Measurements from ENCODE around the gene KRTAP12-2. TPM values are rescaled to one million over a fixed set of nuclear protein-coding genes. Genes with fewer than 3 reads are reported as not detected.

Gene KRTAP12-2
- total and polyA plus RNA-seq, 10 of the 15 experiments (the other 5 are each of a cell fraction or from before 2014, with no cell fraction given): not detected

DNA sequence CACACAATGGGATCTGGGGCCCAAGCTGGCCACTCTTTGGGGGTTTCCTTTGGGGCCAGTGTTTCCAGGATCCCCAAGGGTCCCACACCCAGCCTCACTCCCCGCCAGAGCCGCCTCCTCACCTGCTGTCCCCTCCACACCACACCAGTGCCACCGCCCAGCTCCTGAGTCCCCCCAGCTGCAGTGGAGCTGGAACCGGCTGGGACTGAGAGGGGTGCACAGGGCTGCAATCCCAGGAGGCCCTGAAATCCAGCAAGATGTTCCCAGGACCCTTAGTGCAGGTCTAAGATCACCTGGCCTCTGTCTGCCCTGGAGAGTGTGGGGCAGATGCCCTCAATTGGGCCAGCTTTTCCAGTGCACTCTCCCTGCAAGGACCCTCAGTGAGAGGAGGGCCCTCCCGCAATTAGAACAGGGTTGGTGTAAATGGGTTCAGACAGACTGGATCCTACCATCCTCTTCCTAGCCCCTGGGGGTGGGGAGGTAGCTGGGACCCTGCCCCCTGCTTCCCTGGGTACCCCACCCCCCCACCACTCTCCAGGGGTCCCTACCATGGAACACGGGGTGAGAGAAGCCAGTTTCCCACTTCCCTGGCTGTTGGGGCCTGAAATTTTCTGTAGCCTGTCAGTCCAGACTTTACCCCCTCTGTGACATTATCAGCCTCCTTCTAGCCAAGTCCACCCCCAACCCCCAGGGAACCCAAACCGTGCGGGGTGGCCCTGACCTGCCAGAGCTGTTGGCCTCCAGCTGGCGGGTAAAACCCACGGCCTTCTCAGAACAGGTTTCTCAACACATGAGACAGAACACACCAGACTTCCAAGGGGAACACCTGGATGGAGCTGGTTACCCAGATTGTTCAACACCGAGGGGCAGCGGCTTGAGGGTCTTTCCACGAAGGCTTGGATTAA lies 37.3 kb upstream of the KRTAP12-2 start (continued):
- TF ChIP-seq ZNF384 (IDR thresholded peaks at IDR 0.05; ENCODE audit: borderline replicate concordance, low read depth, low read length) (no peak), PAX8 (IDR thresholded peaks at IDR 0.05) (no peak), CBX3 (IDR thresholded peaks at IDR 0.05; ENCODE audit: borderline replicate concordance, low read depth) (no peak)
- TF ChIP-seq, protein P1, sequence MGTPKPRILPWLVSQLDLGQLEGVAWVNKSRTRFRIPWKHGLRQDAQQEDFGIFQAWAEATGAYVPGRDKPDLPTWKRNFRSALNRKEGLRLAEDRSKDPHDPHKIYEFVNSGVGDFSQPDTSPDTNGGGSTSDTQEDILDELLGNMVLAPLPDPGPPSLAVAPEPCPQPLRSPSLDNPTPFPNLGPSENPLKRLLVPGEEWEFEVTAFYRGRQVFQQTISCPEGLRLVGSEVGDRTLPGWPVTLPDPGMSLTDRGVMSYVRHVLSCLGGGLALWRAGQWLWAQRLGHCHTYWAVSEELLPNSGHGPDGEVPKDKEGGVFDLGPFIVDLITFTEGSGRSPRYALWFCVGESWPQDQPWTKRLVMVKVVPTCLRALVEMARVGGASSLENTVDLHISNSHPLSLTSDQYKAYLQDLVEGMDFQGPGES (IDR thresholded peaks at IDR 0.05): no peak
- TF ChIP-seq, protein P2, sequence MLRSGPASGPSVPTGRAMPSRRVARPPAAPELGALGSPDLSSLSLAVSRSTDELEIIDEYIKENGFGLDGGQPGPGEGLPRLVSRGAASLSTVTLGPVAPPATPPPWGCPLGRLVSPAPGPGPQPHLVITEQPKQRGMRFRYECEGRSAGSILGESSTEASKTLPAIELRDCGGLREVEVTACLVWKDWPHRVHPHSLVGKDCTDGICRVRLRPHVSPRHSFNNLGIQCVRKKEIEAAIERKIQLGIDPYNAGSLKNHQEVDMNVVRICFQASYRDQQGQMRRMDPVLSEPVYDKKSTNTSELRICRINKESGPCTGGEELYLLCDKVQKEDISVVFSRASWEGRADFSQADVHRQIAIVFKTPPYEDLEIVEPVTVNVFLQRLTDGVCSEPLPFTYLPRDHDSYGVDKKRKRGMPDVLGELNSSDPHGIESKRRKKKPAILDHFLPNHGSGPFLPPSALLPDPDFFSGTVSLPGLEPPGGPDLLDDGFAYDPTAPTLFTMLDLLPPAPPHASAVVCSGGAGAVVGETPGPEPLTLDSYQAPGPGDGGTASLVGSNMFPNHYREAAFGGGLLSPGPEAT (IDR thresholded peaks at IDR 0.05; ENCODE audit: low read depth): no peak

DNA sequence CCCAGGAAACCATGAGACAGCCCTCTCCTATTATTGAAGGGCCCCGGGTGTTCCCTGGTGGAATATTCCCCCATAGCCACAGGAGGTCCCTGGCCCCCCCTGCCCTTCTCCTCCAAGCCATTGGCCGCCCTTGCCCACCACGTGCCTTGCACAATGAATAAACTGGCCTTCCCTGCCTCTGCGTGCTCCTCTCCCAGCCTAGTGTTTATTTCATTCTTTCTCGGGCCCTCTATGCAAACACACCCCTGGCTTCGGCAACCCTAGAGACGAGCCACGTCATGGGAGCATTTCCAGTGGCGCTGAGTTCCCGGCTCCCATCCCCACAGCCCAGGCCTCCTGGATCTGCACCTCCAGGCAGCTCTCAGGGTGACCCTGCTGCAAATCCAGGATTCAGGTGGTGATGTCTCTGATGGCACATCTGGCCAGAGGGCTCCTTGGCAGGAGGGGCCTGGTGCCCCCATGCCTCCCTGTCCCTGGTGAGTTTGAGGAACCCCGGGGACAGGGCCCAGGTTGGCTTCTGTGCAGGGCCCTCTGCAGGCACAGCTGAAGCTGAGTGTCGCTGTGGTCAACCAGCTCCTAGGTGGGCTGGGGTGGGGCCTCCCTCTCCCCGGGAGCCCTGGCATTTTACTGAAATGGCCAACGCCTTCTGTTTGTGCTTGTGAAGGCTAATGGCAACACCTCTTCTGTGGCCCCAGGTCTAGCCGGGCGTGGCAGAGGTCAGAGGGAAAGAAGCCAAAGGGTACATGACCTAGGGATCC lies 36.4 kb upstream of the KRTAP12-2 start:
- no peak for TF ChIP-seq SPI1 (IDR thresholded peaks at IDR 0.05; ENCODE audit: borderline replicate concordance, insufficient read depth, low read depth, low read length)
- TF ChIP-seq, protein P3, sequence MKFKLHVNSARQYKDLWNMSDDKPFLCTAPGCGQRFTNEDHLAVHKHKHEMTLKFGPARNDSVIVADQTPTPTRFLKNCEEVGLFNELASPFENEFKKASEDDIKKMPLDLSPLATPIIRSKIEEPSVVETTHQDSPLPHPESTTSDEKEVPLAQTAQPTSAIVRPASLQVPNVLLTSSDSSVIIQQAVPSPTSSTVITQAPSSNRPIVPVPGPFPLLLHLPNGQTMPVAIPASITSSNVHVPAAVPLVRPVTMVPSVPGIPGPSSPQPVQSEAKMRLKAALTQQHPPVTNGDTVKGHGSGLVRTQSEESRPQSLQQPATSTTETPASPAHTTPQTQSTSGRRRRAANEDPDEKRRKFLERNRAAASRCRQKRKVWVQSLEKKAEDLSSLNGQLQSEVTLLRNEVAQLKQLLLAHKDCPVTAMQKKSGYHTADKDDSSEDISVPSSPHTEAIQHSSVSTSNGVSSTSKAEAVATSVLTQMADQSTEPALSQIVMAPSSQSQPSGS (IDR thresholded peaks at IDR 0.05; ENCODE audit: low read length): no peak
- no peak for TF ChIP-seq PAX5 (IDR thresholded peaks at IDR 0.05; ENCODE audit: borderline replicate concordance, low read depth, low read length)
- no peak for TF ChIP-seq HDAC2 (IDR thresholded peaks at IDR 0.05)
- TF ChIP-seq, protein P4, sequence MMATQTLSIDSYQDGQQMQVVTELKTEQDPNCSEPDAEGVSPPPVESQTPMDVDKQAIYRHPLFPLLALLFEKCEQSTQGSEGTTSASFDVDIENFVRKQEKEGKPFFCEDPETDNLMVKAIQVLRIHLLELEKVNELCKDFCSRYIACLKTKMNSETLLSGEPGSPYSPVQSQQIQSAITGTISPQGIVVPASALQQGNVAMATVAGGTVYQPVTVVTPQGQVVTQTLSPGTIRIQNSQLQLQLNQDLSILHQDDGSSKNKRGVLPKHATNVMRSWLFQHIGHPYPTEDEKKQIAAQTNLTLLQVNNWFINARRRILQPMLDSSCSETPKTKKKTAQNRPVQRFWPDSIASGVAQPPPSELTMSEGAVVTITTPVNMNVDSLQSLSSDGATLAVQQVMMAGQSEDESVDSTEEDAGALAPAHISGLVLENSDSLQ (IDR thresholded peaks at IDR 0.05): no peak
- no peak for TF ChIP-seq ZNF274 (IDR thresholded peaks at IDR 0.05; ENCODE audit: insufficient read depth, insufficient read length)
- in situ Hi-C loops (cut with MboI) (no loop called here), intact Hi-C loops (cut with micrococcal nuclease; ENCODE audit: unreplicated experiment) (no loop called here)
- H3K27me3 ChIP-seq (replicated peaks in 1 of 2; ENCODE audit: control insufficient read depth in 2 of 2, insufficient read depth in 2 of 2, low read length in 1 of 2): peaks cover 2 to 3% of the 10 kb centered on the region in 2 experiments; a peak in 3 of 4 replicates
- ChIA-PET CTCF (no interaction called here), POLR2A (no interaction called here), RAD21 (ENCODE audit: unreplicated experiment) (no interaction called here), SMC1A (ENCODE audit: uncharacterized antibody, unreplicated experiment) (no interaction called here)
- FAIRE-seq: no peak
- H3K4me3 ChIP-seq: no peak overlapping the region
- peaks cover 6% of the 10 kb centered on the region; the same call in 1 of the 3 replicates for H3K9me3 ChIP-seq (replicated peaks; ENCODE audit: control insufficient read depth, insufficient read depth, low read length)
- no peaks in the 10 kb centered on the region for H3K36me3 ChIP-seq (ENCODE audit: control insufficient read depth in 2 of 2, insufficient read depth in 2 of 2, low read length in 1 of 2)
- WGBS (ENCODE audit: insufficient coverage, insufficient replicate concordance, low lambda C conversion rate, missing lambda C conversion rate): 33% methylated on average over 16 of the region's 16 CpGs
- BruUV-seq (replicated peaks): no TSS peak
- H3K4me2 ChIP-seq (ENCODE audit: control insufficient read depth, insufficient read depth): no peak overlapping the region
- no peaks in the 10 kb centered on the region for H4K20me1 ChIP-seq (ENCODE audit: control insufficient read depth, insufficient read depth)
- no peak overlapping the region for H3K27ac ChIP-seq (ENCODE audit: control insufficient read depth, insufficient read depth)
- H3K79me2 ChIP-seq (ENCODE audit: control insufficient read depth, insufficient read depth, low read length): no peaks in the 10 kb centered on the region
- H3K4me1 ChIP-seq (ENCODE audit: control insufficient read depth, insufficient read depth, low read length): no peaks in the 10 kb centered on the region
- no peak for DNase-seq (ENCODE audit: low read depth, low spot score)
- H3K9ac ChIP-seq (ENCODE audit: control insufficient read depth, insufficient read depth, low read length): no peak overlapping the region
- ATAC-seq: no peak
- H2AFZ ChIP-seq (ENCODE audit: control insufficient read depth, low read depth, low read length): no peak overlapping the region
